Type B pancreatic cell (in vitro differentiated cells): Measurements from ENCODE around the gene ANTXR2. TPM values are rescaled to one million over a fixed set of nuclear protein-coding genes. Genes with fewer than 3 reads are reported as not detected.

Source experiments
- DNase-seq: peaks from one replicate; pipeline ENCODE4 v3.0.0; 2021; ENCODE audit warnings: mixed read lengths; ENCODE audit not compliant: unreplicated experiment; ENCODE audit errors: extremely low spot score
- H3K27ac Mint-ChIP-seq: 2 replicates; pipeline ENCODE4 v1.8.0; 2021; ENCODE audit warnings: mild to moderate bottlenecking, mixed read lengths
- H3K27me3 Mint-ChIP-seq: 2 replicates; pipeline ENCODE4 v1.8.0; 2021; ENCODE audit warnings: mixed read lengths
- H3K36me3 Mint-ChIP-seq: 2 replicates; pipeline ENCODE4 v1.8.0; 2021; ENCODE audit warnings: mixed read lengths
- H3K4me1 Mint-ChIP-seq: one replicate; pipeline ENCODE4 v1.8.0; 2021; ENCODE audit warnings: mixed read lengths; ENCODE audit not compliant: unreplicated experiment
- H3K4me3 Mint-ChIP-seq: 2 replicates; pipeline ENCODE4 v1.8.0; 2021; ENCODE audit warnings: mild to moderate bottlenecking, mixed read lengths
- H3K9me3 Mint-ChIP-seq: 2 replicates; pipeline ENCODE4 v1.8.0; 2021; ENCODE audit warnings: mixed read lengths
- total RNA-seq: library from RNA; stranded (reverse); gene quantifications from 2 replicates; pipeline ENCODE4 v1.2.1, GENCODE V29; 2021; ENCODE audit warnings: low replicate concordance
- TF ChIP-seq, protein P1 (sequence below): fragments of 200-600 bp; sonication (generic); conservative IDR thresholded peaks from 2 replicates; pipeline ENCODE4 v1.5.0; 2021; ENCODE audit warnings: antibody characterized with exemption, mild to moderate bottlenecking

The ANTXR2 gene
- total RNA-seq, 1 donor from 2014 or later, result 30.4 TPM

DNA sequence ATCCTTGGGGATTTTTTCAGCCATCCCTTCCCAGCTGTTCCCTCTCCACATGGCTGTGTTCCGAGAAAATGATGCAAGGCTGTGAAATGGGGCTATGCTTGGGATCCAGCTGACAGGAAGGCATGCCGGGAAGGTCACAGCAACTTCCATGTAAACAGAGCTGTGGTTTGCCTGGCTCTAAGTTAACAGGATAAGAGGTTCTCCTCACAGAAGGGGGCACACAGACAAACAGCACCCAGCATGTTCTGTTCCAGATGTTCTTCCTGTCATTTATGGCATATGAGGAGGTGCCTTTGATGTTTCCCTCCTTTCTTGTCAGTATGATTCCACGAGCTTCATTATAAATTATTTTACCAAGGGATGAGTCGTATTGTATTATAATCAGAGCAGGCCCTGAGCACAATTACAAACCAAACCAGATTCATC, 220.7 kb downstream of the ANTXR2 start:
- no peak overlapping the region for H3K4me3 Mint-ChIP-seq
- DNase-seq, result no peak
- H3K36me3 Mint-ChIP-seq, result no peaks in the 10 kb centered on the region
- peaks cover 9% of the 10 kb centered on the region for H3K9me3 Mint-ChIP-seq
- H3K4me1 Mint-ChIP-seq, result no peaks in the 10 kb centered on the region
- no peaks in the 10 kb centered on the region for H3K27me3 Mint-ChIP-seq
- TF ChIP-seq, protein P1, sequence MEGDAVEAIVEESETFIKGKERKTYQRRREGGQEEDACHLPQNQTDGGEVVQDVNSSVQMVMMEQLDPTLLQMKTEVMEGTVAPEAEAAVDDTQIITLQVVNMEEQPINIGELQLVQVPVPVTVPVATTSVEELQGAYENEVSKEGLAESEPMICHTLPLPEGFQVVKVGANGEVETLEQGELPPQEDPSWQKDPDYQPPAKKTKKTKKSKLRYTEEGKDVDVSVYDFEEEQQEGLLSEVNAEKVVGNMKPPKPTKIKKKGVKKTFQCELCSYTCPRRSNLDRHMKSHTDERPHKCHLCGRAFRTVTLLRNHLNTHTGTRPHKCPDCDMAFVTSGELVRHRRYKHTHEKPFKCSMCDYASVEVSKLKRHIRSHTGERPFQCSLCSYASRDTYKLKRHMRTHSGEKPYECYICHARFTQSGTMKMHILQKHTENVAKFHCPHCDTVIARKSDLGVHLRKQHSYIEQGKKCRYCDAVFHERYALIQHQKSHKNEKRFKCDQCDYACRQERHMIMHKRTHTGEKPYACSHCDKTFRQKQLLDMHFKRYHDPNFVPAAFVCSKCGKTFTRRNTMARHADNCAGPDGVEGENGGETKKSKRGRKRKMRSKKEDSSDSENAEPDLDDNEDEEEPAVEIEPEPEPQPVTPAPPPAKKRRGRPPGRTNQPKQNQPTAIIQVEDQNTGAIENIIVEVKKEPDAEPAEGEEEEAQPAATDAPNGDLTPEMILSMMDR, result no peak
- H3K27ac Mint-ChIP-seq, result no peak overlapping the region

DNA sequence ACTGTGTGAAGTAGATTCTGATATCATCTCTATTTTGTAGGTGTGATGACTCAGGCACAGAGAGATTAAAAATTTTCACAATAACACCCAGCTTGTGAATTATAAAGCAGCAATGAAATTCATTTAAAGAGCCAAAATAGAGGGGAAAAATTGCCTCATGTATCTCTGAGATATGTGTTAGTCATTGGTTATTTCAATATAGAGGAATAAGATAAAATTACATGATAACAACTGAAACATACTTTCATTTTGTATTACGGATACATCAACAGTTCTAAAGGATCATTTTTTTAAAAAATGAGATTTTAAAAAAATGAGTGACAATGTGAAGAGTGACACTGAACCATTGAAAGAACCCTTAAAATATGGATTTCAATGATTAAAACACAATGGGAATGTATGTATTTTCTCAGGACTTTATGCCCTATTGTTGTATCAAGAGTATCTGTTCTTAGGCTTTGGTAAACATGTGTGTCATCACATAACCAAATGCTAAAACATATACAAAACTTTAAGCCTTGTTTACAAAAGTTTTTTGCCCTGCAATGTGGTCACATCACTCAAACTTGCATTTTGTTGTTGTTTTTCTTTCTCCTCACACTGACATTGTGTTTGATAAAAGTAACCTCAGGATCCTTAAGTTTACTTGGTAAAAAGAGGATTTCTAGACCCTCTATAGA, 221.3 kb downstream of the ANTXR2 start:
- DNase-seq, result no peak
- Mint-ChIP-seq H3K4me3 (no peak overlapping the region), H3K4me1 (no peaks in the 10 kb centered on the region), H3K27ac (no peak overlapping the region), H3K36me3 (no peaks in the 10 kb centered on the region), H3K27me3 (no peaks in the 10 kb centered on the region), H3K9me3 (peaks cover 9% of the 10 kb centered on the region)
- TF ChIP-seq, protein P1, result no peak

Other genes with a start within 250 kb of the ANTXR2 start
- 1.5 and 6.2 TPM in 2 replicates for gene PRDM8, start 124.3 kb upstream of the ANTXR2 start, total RNA-seq
- 0.75 and 0.76 TPM in 2 replicates for gene FGF5, start 193.4 kb upstream of the ANTXR2 start, total RNA-seq